C4-2B (cell line): ENCODE data around the gene COQ5.

Experiments
- ZFX ChIP-seq: fragments of 450-650 bp; IDR thresholded peaks from 2 replicates; pipeline ENCODE4 v1.6.1; 2017
- TF ChIP-seq, protein P1 (sequence below): fragments of 450-650 bp; conservative IDR thresholded peaks from 2 replicates; pipeline ENCODE4 v1.5.1; 2017; ENCODE audit warnings: mild to moderate bottlenecking

DNA sequence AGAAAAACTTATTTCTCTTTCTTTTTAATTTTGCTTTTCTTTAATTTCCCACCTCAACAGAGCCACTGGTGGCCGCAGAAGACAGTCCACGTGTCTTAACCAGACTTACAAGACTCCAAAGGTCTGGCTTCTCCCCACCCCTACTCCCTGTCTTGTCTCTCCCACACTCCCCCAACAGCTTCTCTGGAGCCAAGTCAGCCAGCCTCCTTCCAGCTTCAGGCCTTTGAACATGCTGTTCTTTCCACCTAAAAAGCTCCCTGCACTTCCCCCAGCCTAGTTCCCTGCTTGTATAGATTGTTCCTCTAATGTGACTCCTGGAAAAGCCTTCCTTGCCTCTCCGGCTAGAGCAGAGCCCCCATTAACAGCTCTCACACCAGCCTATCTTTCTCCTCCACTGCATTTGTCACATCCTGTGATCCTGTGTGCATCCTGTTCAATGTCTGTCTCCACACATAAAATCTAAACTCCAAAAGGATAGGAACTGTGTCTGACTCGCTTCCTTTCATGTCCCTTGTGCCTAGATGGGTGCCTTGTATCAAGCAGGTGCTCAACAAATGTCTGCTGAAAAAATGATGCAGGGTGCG is 40.8 kb downstream of the COQ5 start:
- TF ChIP-seq, protein P1, sequence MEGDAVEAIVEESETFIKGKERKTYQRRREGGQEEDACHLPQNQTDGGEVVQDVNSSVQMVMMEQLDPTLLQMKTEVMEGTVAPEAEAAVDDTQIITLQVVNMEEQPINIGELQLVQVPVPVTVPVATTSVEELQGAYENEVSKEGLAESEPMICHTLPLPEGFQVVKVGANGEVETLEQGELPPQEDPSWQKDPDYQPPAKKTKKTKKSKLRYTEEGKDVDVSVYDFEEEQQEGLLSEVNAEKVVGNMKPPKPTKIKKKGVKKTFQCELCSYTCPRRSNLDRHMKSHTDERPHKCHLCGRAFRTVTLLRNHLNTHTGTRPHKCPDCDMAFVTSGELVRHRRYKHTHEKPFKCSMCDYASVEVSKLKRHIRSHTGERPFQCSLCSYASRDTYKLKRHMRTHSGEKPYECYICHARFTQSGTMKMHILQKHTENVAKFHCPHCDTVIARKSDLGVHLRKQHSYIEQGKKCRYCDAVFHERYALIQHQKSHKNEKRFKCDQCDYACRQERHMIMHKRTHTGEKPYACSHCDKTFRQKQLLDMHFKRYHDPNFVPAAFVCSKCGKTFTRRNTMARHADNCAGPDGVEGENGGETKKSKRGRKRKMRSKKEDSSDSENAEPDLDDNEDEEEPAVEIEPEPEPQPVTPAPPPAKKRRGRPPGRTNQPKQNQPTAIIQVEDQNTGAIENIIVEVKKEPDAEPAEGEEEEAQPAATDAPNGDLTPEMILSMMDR, result no peak
- TF ChIP-seq ZFX, result no peak
